ENCODE measurements around the gene SALL3.
A peak's percentile ranks its signal among the peaks of the same experiment; 100 is the strongest.

Gene SALL3

GRCh38 chr18:78965917-78966792 is 13.5 kb upstream of the SALL3 start:
- DNase-seq (ENCODE audit: low spot score): no peak

- DNase-seq (ENCODE audit: low spot score): no peak
Measured at GRCh38 chr18:78966793-78967106, 12.9 kb upstream of the SALL3 start.

DNA sequence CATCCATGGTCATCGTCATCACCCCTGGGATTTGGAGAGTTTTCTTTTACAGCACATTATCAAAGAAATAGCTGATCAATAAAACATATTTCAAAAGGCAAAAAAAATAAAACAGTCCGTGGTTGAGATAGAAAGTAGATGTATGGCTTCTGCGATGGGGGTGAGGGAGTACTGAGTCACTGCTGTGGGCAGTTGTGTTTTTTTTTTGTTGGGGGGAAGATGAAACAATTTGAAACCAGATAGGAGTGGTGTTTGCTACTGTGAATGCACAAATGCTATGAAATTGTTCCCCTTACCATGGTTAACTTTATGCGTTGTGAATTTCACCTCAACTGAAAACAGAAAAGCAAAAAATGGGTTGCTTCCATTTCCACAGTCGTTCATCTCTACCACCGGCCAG is 11.9 kb upstream of the SALL3 start:
- DNase-seq (ENCODE audit: low spot score): no peak

- DNase-seq (ENCODE audit: low spot score): no peak
Measured at GRCh38 chr18:78969574-78970315, 9.9 kb upstream of the SALL3 start.

DNA sequence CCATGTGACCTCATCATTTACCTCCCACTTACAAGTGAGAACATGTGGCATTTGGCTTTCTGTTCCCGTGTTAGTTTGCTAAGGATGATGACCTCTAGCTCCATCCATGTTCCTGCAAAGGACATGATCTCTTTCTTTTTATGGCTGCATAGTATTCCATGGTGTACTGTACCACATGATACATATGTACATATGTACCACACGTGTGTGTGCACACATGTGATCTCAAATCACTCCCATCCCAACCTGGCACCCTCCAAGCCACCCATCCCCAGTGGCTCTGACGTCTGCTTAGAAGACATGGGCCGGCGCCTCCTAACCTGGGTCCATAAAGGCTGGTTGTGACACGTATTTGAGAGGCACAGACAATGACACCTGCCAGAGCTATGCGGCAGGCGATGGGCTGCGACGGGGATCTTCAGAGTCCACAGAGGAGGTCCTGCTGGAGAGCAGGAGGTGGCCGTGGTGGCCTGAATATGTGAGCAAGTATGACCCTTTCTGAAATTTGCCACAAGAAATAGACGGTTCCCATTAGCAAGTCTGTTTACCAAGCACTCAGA is 8.8 kb upstream of the SALL3 start:
- DNase-seq (ENCODE audit: low spot score): no peak

DNA sequence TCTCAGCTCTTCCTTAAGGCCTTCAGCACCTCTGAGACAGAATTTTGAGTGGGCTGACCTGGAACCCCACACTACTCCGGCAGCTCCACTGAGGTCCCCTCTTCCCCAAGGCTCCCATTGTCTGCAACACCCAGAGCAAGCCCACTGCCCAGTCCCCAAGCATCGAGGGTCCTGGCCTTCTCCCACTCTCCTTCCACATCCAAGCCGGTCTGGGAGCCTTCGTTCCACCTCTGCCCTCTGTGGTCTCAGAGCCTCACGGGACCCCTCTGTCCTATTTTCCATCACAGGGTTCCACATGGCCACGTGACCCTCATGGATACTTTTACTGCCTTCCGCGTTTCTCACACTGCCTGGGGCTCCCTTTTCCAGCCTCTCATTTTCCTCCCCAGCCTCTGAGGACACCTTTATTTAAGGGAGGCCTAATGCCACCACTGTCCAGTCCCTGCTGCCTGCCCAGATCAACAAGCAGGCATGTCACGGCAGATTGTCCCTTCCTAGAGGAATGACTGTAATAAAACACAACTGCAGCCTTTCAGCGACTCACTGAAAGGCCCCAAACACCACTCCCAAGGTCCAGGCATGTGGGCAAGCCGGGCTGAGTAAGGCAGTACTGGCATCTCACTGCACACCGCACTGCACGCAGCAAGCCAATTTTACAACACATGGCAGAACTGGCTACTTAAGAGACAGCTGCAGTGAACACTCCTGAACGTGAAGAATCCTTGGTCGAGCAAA is 7.9 kb upstream of the SALL3 start:
- DNase-seq (ENCODE audit: low spot score): no peak

DNA sequence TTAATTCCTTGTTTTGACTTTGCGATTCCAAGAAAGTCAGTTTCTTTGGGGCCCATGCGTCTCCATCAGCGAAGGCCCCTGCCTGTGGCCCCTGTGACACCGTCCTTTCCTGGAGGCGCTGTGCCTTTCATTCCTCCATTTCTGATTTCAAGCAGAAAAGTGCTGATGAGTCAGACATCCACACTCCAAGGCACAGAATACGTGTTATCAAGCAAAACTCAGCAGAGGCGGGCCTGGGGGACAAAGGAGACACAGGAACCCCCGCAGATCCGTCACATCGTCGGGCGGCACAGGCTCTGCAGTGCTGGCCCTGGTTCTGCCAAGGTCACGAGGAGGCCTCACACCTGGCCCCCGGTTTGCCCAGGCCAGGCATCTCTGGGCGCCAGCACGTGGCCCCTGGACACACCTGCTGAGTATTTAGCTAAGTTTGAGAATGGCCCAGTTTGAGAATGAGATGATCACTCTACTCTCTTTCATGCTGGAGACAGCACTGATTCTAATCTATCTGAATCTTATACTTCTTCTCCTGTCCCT is 7.2 kb upstream of the SALL3 start:
- peak; percentile 37 for DNase-seq (ENCODE audit: low spot score)

DNA sequence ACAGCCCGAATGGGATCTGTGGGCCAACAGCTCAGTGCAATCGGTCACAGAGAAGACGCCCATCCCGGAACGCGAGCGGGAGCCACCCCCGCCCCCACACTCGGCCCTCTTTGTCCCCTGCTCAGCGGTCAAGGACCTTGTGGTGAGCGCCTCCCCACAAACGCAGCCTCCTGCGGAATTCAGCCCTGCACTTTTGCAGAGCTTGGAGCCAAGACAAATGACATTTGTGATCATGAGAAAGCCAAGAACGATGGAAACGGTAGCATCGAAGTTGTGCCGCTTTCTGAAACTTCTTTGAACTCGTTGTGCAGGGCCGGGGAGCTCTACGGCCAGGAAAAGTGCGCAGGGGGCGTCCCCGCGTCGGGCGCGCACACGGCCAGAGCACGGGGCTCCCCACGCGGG is 6.7 kb upstream of the SALL3 start:
- peak; percentile 43 for DNase-seq (ENCODE audit: low spot score)

- peak; percentile 51 for DNase-seq (ENCODE audit: low spot score)
Measured at GRCh38 chr18:78973357-78974083, 6.1 kb upstream of the SALL3 start.

GRCh38 chr18:78974115-78974761 is 5.4 kb upstream of the SALL3 start:
- DNase-seq (ENCODE audit: low spot score): peak; percentile 59

GRCh38 chr18:78975292-78975691 is 4.3 kb upstream of the SALL3 start:
- DNase-seq (ENCODE audit: low spot score): no peak

DNA sequence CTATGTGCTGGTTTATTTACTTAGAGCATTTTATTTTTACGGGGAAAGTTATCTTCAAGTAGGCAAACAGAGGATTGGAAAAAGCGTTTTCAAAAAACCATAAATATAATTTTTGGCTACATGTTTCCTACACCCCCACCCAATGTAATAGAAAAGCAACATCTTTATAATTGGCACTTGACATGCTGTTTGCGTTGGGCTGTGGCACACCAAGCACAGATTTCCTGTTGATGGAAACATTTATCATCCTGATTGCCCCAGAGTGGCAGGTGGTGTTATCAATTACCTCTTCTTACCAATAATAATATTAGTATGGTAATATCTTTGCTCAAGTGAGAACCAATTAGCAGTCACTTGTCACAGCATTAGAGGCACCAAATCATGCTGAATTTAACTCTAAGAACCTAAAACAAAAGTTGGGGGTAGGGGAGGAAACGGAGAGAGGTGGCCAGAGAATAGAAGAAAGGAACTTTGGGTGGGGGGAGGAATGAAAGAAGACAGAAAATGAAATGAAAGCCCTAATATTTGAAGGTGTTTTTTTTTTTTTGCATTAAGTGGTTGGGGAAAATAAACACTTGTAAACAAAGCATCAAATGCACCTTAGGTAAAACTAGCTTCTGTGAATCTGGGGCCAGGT is 3.8 kb upstream of the SALL3 start:
- no peak for DNase-seq (ENCODE audit: low spot score)

- DNase-seq (ENCODE audit: low spot score): peak; percentile 45
Measured at GRCh38 chr18:78976765-78977636, 2.6 kb upstream of the SALL3 start.

- DNase-seq (ENCODE audit: low spot score): peak; percentile 44
Measured at GRCh38 chr18:78977637-78978348, 1.8 kb upstream of the SALL3 start.

DNA sequence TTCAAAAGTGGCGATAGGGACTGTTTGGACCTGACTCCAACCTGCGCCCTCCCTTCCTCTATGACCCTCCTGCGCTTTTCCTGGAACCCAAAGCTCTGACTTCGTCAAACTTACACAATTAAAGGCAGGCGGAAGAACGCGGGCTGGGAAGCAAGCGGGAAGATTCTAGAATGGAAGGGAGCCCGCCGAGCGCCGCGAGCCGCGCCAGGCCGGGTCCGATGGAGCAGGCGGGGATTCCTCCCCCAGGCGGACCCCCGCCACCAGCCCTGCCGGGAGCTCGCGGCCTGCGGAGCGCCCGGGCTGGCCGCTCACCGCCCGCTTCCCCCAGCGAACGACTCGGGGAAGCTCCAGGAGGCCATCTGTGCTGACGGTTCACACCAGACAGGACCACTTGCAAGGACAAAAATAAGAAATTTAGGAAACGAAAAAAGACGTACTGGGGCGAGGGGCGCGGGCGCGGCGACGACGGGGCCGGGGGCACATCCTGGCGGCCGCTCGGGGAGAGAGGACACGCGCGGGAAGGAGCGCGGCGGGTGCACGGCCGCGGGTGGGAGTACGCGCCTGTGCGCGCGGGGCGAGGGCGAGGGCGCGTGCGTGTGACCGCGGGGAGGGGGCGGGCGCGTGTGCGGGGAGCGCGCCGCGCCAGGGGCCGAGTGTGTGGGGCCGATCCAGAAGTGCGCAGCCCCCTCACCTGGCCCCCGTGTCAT is 1.1 kb upstream of the SALL3 start:
- peak; percentile 63 for DNase-seq (ENCODE audit: low spot score)

DNA sequence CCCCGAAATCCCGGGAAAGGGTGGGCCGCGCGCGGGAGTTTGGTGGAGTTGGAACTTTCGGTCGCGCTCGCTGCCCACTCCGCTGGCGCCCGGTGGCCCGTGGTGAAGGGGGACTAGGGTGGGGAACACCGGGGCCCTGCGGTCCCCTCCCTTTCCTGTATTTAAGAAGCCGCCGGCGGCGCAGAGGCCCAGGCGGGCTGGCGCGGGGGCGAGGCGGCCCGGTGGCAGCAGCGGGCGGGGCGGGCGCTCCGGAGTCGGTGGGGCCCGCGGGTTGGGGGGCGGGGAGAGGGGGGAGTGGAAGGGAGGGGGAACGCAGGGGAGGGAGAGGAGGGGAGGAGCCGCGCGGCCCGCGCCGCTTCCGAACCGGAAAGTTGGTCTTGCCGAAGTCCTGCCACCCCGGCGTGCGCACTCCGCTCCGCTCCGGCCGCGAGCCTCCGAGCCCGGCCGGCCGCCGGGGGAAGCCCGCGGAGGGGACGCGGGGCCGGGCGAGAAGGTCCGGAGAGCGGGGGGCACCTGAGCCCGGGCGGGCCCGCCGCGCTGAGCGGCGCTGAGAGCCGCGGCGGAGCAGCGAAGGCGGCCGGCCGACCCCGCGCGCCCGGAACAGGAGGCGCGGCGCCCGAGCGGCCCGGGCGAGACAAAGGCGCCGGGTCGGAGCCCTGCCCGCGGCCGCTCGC is 425 bp upstream of the SALL3 start:
- DNase-seq (ENCODE audit: low spot score): peak; percentile 83

DNA sequence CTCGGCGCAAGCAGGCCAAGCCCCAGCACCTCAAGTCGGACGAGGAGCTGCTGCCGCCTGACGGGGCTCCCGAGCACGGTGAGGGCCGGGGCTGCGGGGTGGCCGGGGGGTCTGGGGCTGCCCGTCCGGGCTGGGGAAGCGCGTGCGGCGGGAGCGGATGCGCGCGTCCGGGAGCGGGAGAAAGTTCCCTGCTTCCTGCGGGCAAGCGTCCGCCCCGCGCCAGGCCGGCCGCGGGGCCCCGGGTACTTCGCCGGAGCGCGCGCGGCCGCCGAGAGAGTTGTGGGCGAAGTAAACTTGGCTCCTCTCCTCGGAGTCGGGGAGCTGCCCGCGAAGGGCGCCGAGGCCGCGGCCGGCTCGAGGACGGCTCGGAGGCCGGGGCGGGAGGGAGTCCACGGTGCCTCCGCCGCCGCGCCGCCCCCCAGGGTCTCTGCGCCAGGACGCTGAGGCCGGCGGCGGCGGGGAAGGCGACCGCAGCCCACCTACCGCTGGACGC is 707 bp downstream of the SALL3 start:
- peak; percentile 62 for DNase-seq (ENCODE audit: low spot score)

All from D341Med (cell line).